Suprapubic skin (tissue), 4 donors: ENCODE data around the gene MRPL27. TPM values are rescaled to one million over a fixed set of nuclear protein-coding genes. Genes with fewer than 3 reads are reported as not detected.

Experiments used
- DNase-seq, 2 donors: peaks; one replicate each; pipeline ENCODE4 v3.0.0-alpha.2; 2019; ENCODE audit warnings: low spot score in 2 of 2
- H3K27ac ChIP-seq: fragments of 200-600 bp; sonication (generic); one replicate; pipeline ENCODE4 v1.5.1; 2019
- H3K27me3 ChIP-seq: fragments of 200-600 bp; sonication (generic); one replicate; pipeline ENCODE4 v1.5.1; 2019
- H3K36me3 ChIP-seq: fragments of 200-600 bp; sonication (generic); one replicate; pipeline ENCODE4 v1.5.1; 2019
- H3K4me1 ChIP-seq: fragments of 200-600 bp; sonication (generic); one replicate; pipeline ENCODE4 v1.5.1; 2019
- H3K4me3 ChIP-seq: fragments of 200-600 bp; sonication (generic); one replicate; pipeline ENCODE4 v1.5.1; 2019; ENCODE audit warnings: mild to moderate bottlenecking
- H3K9me3 ChIP-seq: fragments of 200-600 bp; sonication (generic); one replicate; pipeline ENCODE4 v1.5.1; 2019
- EP300 ChIP-seq: sonication (generic); formaldehyde crosslinking; IDR thresholded peaks from one replicate; pipeline ENCODE4 v1.6.1; 2017; ENCODE audit warnings: antibody characterized with exemption
- POLR2A ChIP-seq, 2 donors: fragments of 450-650 bp; IDR thresholded peaks; one replicate each; pipeline ENCODE4 v1.6.1; 2017; ENCODE audit warnings: antibody characterized with exemption in 2 of 2, mild to moderate bottlenecking in 2 of 2, moderate library complexity in 2 of 2
- POLR2AphosphoS5 ChIP-seq, 3 donors: sonication (generic); formaldehyde crosslinking; IDR thresholded peaks; one replicate each; pipeline ENCODE4 v1.6.1; 2017; ENCODE audit warnings: antibody characterized with exemption in 3 of 3
- WGBS: methylation state at CpG from one replicate; pipeline ENCODE4 v1.1.5; 2018; 5-methylcytosine and 5-hydroxymethylcytosine counted together
- total RNA-seq, 4 donors: library from RNA; depleted of rRNA; stranded (reverse); fragments of >200 nt; gene quantifications; one replicate each; pipeline ENCODE4 v1.1.0, GENCODE V29; 2016
- TF ChIP-seq, protein P1 (sequence below), 2 donors: fragments of 200-600 bp in 1 of 2; fragments of 450-650 bp in 1 of 2; sonication (generic) in 1 of 2; IDR thresholded peaks; one replicate each; pipeline ENCODE4 v1.5.1; 2016 to 2019; ENCODE audit warnings: antibody characterized with exemption in 2 of 2, mild to moderate bottlenecking in 1 of 2, moderate library complexity in 1 of 2

MRPL27 gene
- total RNA-seq, 4 donors from 2014 or later: 60.3 to 87.7 (median 65.3) TPM

- 90% methylated on average over 11 of the region's 11 CpGs for WGBS
- Histone ChIP-seq H3K27ac (no peak overlapping the region), H3K27me3 (peaks cover 2% of the 10 kb centered on the region), H3K36me3 (no peaks in the 10 kb centered on the region), H3K4me1 (no peaks in the 10 kb centered on the region), H3K4me3 (no peak overlapping the region), H3K9me3 (no peaks in the 10 kb centered on the region)
- no peak for DNase-seq
- TF ChIP-seq POLR2A (IDR thresholded peaks at IDR 0.05) (no peak), POLR2AphosphoS5 (IDR thresholded peaks at IDR 0.05) (no peak), EP300 (no peak)
- TF ChIP-seq, protein P1, sequence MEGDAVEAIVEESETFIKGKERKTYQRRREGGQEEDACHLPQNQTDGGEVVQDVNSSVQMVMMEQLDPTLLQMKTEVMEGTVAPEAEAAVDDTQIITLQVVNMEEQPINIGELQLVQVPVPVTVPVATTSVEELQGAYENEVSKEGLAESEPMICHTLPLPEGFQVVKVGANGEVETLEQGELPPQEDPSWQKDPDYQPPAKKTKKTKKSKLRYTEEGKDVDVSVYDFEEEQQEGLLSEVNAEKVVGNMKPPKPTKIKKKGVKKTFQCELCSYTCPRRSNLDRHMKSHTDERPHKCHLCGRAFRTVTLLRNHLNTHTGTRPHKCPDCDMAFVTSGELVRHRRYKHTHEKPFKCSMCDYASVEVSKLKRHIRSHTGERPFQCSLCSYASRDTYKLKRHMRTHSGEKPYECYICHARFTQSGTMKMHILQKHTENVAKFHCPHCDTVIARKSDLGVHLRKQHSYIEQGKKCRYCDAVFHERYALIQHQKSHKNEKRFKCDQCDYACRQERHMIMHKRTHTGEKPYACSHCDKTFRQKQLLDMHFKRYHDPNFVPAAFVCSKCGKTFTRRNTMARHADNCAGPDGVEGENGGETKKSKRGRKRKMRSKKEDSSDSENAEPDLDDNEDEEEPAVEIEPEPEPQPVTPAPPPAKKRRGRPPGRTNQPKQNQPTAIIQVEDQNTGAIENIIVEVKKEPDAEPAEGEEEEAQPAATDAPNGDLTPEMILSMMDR (IDR thresholded peaks at IDR 0.05): no peak
Measured at GRCh38 chr17:50330151-50330775, 42.7 kb downstream of the MRPL27 start.

- DNase-seq: no peak
- Histone ChIP-seq H3K36me3 (no peaks in the 10 kb centered on the region), H3K27me3 (no peaks in the 10 kb centered on the region), H3K4me1 (no peaks in the 10 kb centered on the region), H3K9me3 (no peaks in the 10 kb centered on the region), H3K27ac (no peak overlapping the region), H3K4me3 (no peak overlapping the region)
- WGBS: 87% methylated on average over 3 of the region's 3 CpGs
- no peak for TF ChIP-seq POLR2AphosphoS5 (IDR thresholded peaks at IDR 0.05)
- TF ChIP-seq, protein P1 (IDR thresholded peaks at IDR 0.05): no peak
Measured at GRCh38 chr17:50329716-50330115, 43.3 kb downstream of the MRPL27 start.

GRCh38 chr17:50328363-50329325 lies 44.3 kb downstream of the MRPL27 start:
- Histone ChIP-seq H3K27me3 (no peaks in the 10 kb centered on the region), H3K27ac (no peak overlapping the region)

DNA sequence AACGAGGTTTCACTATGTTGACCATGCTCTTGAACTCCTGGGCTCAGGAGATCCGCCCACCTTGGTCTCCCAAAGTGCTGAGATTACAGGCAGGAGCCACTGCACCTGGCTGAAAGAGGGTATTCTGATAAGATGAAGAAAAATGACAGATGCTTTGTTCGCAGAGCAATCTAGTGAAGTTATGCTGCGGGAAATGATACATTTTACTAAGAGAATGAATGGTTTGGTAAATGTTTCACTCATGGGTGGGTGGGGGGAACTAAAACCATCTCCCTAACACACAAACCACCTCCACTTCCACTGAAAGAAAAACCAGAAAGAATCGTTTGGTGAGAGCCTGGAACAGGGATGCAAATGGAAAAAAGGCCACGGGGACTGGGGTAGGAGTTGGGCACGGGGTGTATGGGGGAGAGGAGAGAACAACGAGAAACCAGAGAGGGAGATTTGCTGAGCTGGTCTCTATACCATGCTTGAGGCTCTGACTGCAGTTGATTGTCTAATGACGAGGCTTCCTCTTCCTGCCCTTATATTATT lies 46.1 kb downstream of the MRPL27 start:
- H3K27me3 ChIP-seq: no peaks in the 10 kb centered on the region
- 73% methylated on average over 9 of the region's 9 CpGs for WGBS
- H3K27ac ChIP-seq: no peak overlapping the region
- H3K9me3 ChIP-seq: no peaks in the 10 kb centered on the region
- no peak for DNase-seq
- H3K4me3 ChIP-seq: no peak overlapping the region
- TF ChIP-seq POLR2A (IDR thresholded peaks at IDR 0.05): no peak
- no peaks in the 10 kb centered on the region for H3K4me1 ChIP-seq
- no peaks in the 10 kb centered on the region for H3K36me3 ChIP-seq

More at GRCh38 chr17:50328363-50329325, 44.3 kb downstream of the MRPL27 start:
- no peak for TF ChIP-seq POLR2AphosphoS5 (IDR thresholded peaks at IDR 0.05)
- TF ChIP-seq, protein P1 (IDR thresholded peaks at IDR 0.05): no peak
- no peak for TF ChIP-seq EP300
- TF ChIP-seq POLR2A (IDR thresholded peaks at IDR 0.05): no peak
- no peak for DNase-seq
- H3K4me3 ChIP-seq: no peak overlapping the region
- no peaks in the 10 kb centered on the region for H3K36me3 ChIP-seq
- no peaks in the 10 kb centered on the region for H3K9me3 ChIP-seq
- H3K4me1 ChIP-seq: no peaks in the 10 kb centered on the region
- 76% methylated on average over 20 of the region's 21 CpGs for WGBS

- Histone ChIP-seq H3K27me3 (no peaks in the 10 kb centered on the region), H3K36me3 (no peaks in the 10 kb centered on the region), H3K9me3 (no peaks in the 10 kb centered on the region), H3K4me3 (no peak overlapping the region), H3K4me1 (no peaks in the 10 kb centered on the region), H3K27ac (no peak overlapping the region)
- no peak for DNase-seq
- TF ChIP-seq POLR2A (IDR thresholded peaks at IDR 0.05) (no peak), POLR2AphosphoS5 (IDR thresholded peaks at IDR 0.05) (no peak), EP300 (no peak)
- TF ChIP-seq, protein P1 (IDR thresholded peaks at IDR 0.05): no peak
- 51% methylated on average over 4 of the region's 4 CpGs for WGBS
Measured at GRCh38 chr17:50325906-50326305, 47.1 kb downstream of the MRPL27 start.
